Naive thymus-derived CD4-positive, alpha-beta T cell (primary cell): ENCODE data around the gene LCN1. TPM values are rescaled to one million over a fixed set of nuclear protein-coding genes. Genes with fewer than 3 reads are reported as not detected.

Experiments used
- ATAC-seq: fragments of 150-1000 bp; cut with Tn5 transposase; 2 replicates; pipeline ENCODE4 v1.10.0; 2021; ENCODE audit warnings: mild to moderate bottlenecking, moderate library complexity
- CTCF ChIA-PET: fragments of 350-600 bp; sonication (Branson Sonifier 250); formaldehyde crosslinking; loops from one replicate; lab custom pipeline; 2021; ENCODE audit warnings: antibody characterized with exemption; lab: Charles Lee
- POLR2A ChIA-PET: fragments of 350-600 bp; sonication (Branson Sonifier 250); formaldehyde crosslinking; loops from one replicate; lab custom pipeline; 2021; ENCODE audit warnings: antibody characterized with exemption, inconsistent platforms; lab: Charles Lee
- DNase-seq, 9 donors: peaks; one replicate each; pipeline versions ENCODE4 v3.0.0 to v3.0.0-alpha.2; 2020 to 2022; ENCODE audit warnings: mixed read lengths in 1 of 9
- H3K27ac ChIP-seq: one replicate; pipeline ENCODE4 v1.7.0; 2013; ENCODE audit warnings: mild to moderate bottlenecking, low read depth, low read length, moderate library complexity
- H3K27me3 ChIP-seq, 2 donors: one replicate each; pipeline ENCODE4 v1.7.0; 2013; ENCODE audit warnings: low read length in 2 of 2, mild to moderate bottlenecking in 2 of 2, moderate library complexity in 2 of 2; ENCODE audit not compliant: control insufficient read depth in 2 of 2, insufficient read depth in 2 of 2
- H3K36me3 ChIP-seq, 3 experiments: 1 replicate in 2 of 3; 2 replicates in 1 of 3; pipeline ENCODE4 v1.7.0; 2013; ENCODE audit warnings: low read length in 3 of 3, mild to moderate bottlenecking in 3 of 3, moderate library complexity in 1 of 3; ENCODE audit not compliant: insufficient read depth in 3 of 3, control insufficient read depth in 2 of 3
- H3K4me1 ChIP-seq, 2 donors: one replicate each; pipeline ENCODE4 v1.7.0; 2013; ENCODE audit warnings: low read length in 2 of 2, mild to moderate bottlenecking in 2 of 2, moderate library complexity in 1 of 2; ENCODE audit not compliant: control insufficient read depth in 2 of 2, insufficient read depth in 2 of 2
- H3K4me3 ChIP-seq: 2 replicates; pipeline ENCODE4 v1.7.0; 2013; ENCODE audit warnings: mild to moderate bottlenecking, low read length
- H3K9me3 ChIP-seq, 3 experiments: 1 replicate in 2 of 3; 2 replicates in 1 of 3; pipeline ENCODE4 v1.7.0; 2013; ENCODE audit warnings: low read length in 3 of 3; ENCODE audit not compliant: control insufficient read depth in 2 of 3
- H3K27ac Mint-ChIP-seq, 9 donors: one replicate each; pipeline ENCODE4 v1.8.0; 2020 to 2022; ENCODE audit warnings: mixed read lengths in 9 of 9, mild to moderate bottlenecking in 8 of 9, moderate library complexity in 5 of 9, inconsistent platforms in 2 of 9
- H3K27me3 Mint-ChIP-seq, 5 donors: one replicate each; pipeline ENCODE4 v1.8.0; 2021 to 2022; ENCODE audit warnings: mixed read lengths in 5 of 5, mild to moderate bottlenecking in 1 of 5
- H3K36me3 Mint-ChIP-seq, 5 donors: one replicate each; pipeline ENCODE4 v1.8.0; 2020 to 2022; ENCODE audit warnings: mixed read lengths in 5 of 5, mild to moderate bottlenecking in 3 of 5, inconsistent platforms in 1 of 5
- H3K4me1 Mint-ChIP-seq, 7 donors: one replicate each; pipeline ENCODE4 v1.8.0; 2020 to 2022; ENCODE audit warnings: mixed read lengths in 7 of 7, mild to moderate bottlenecking in 3 of 7, inconsistent platforms in 1 of 7
- H3K4me3 Mint-ChIP-seq, 10 donors: one replicate each; pipeline ENCODE4 v1.8.0; 2020 to 2022; ENCODE audit warnings: mild to moderate bottlenecking in 10 of 10, mixed read lengths in 10 of 10, moderate library complexity in 6 of 10, inconsistent platforms in 2 of 10
- H3K9me3 Mint-ChIP-seq, 11 donors: one replicate each; pipeline ENCODE4 v1.8.0; 2020 to 2022; ENCODE audit warnings: mixed read lengths in 11 of 11, mild to moderate bottlenecking in 4 of 11, inconsistent platforms in 1 of 11, moderate library complexity in 1 of 11
- intact Hi-C, 2 donors: fragments of 100-400 bp; cut with micrococcal nuclease; formaldehyde crosslinking; loops; one replicate each; pipeline ENCODE4 v1.15.1; 2023
- polyA plus RNA-seq, 2 donors: library from polyadenylated mRNA; unstranded; fragments of 300-500 nt; fragmentation: Illumina TruSeq; gene quantifications; one replicate each; pipeline ENCODE4 v1.2.3, GENCODE V29; 2021
- total RNA-seq, 6 experiments: library from RNA in 5 of 6; stranded (reverse) in 5 of 6; gene quantifications; 1 replicate in 5 of 6; 2 replicates in 1 of 6; pipeline ENCODE4 v1.2.3 and lab custom pipeline; 2021 to 2026

The LCN1 gene
- total and polyA plus RNA-seq, 7 experiments from 2014 or later: not detected

DNA sequence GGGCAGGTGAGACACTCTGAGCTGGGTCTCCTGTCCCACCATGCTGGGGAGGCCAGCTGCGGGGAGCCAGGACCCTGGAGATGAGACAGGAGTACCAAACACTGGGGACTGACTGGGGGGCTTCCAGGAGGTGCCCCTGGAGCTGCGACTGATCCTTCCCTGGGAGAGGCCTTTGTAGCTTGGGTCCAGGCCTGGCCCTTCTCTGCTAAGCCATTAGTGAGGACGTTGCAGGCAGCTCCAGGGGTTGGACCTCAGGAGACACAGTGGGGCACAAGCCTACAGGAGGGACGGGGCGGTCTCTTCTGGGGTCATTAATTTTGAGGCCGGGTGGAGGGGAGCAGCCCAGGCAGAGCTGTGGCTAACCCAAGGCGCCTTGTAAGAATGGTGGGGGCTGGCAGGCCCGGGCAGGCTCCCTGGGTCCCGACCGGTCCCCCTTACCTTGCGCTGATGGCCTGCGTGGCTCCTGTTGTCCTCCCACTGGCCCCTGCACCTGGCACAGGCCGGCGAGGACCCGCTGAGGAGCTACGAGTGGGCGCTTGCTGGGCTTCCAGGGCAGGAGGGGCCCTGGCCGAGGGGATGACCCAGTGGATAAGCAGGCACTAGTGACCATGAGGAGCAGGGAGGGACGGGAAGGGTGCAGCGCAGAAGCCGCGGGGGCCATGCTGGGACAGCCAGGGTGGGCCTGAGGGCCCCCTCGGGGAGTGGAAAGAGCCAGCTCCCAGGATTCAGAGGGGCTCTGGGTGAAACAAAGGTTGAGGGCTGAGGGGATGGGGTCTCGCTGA is 15.6 kb upstream of the LCN1 start:
- ChIA-PET CTCF (interaction anchor here (1.3 kb wide), 1 partner anchor 16 kb away, joined by 4 read pairs; no protein-coding TSS in a partner anchor), POLR2A (no interaction called here)
- Mint-ChIP-seq H3K36me3 (peaks cover 3 to 23% (median 11%) of the 10 kb centered on the region in 5 donors), H3K9me3 (peaks cover 5 to 22% (median 11%) of the 10 kb centered on the region in 11 donors), H3K27ac (no peak overlapping the region), H3K4me1 (peaks cover 12 to 34% (median 18%) of the 10 kb centered on the region in 7 donors), H3K4me3 (no peak overlapping the region), H3K27me3 (peaks cover 0 to 6% (median 0%) of the 10 kb centered on the region in 5 donors)
- ATAC-seq (no peak), DNase-seq (no peak)
- H3K9me3 ChIP-seq: peaks cover 0 to 12% (median 0%) of the 10 kb centered on the region in 3 experiments
- H3K4me3 ChIP-seq: no peak overlapping the region
- H3K27me3 ChIP-seq: no peaks in the 10 kb centered on the region
- no peak overlapping the region for H3K27ac ChIP-seq
- peaks cover 10 to 14% of the 10 kb centered on the region in 2 donors for H3K4me1 ChIP-seq
- peaks cover 0 to 39% (median 0%) of the 10 kb centered on the region in 3 experiments for H3K36me3 ChIP-seq
- intact Hi-C loops: loop anchor here in 1 of 2 donors (10.0 kb wide), 1 partner anchor 1341 kb away; the partner anchor contains the start of gene RNU6ATAC

DNA sequence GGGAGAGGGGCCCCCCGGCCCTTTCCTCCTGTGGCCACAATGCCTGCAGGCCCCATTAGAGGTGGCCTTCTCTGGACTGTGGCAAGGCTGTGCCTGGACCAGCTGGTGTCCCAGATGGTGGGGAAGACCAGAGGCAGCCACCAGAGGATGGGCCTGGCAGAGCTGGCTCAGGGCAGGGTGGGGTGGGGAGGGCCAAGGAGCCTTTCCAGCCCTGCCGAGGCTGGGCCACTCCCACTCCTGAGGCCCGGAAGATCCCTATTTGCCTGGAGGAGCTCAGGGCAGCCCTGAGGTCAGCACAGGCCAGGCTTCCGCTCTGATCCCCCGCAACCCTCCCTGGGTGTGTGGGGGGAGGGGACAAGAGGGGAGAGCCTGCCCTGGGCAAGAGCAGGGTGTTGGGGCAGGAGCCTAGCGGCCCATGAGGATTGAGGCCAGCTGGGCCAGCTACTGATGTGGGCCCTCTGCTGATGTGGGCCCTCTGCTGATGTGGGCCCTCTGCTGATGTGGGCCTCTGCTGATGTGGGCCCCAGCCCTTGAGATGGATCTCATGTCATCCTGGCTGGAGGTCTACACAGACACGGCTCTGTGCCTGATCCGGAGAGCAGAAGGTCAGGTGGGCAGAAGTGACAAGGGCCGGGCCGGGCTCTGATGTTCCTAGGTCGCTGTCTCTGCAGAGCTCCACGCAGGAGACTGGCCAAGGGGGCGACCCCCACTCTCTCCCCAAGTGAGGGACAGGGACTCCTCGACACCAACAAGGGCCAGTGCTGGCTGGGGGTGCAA is 14.7 kb upstream of the LCN1 start:
- ATAC-seq (no peak), DNase-seq (no peak)
- Mint-ChIP-seq H3K9me3 (peaks cover 5 to 28% (median 11%) of the 10 kb centered on the region in 11 donors), H3K27me3 (peaks cover 0 to 6% (median 0%) of the 10 kb centered on the region in 5 donors), H3K4me3 (no peak overlapping the region), H3K4me1 (peaks cover 11 to 32% (median 19%) of the 10 kb centered on the region in 7 donors), H3K27ac (no peak overlapping the region), H3K36me3 (peaks cover 3 to 23% (median 11%) of the 10 kb centered on the region in 5 donors)
- H3K4me3 ChIP-seq: no peak overlapping the region
- no peaks in the 10 kb centered on the region for H3K27me3 ChIP-seq
- H3K4me1 ChIP-seq: peaks cover 6 to 9% of the 10 kb centered on the region in 2 donors
- H3K9me3 ChIP-seq: peaks cover 0 to 12% (median 0%) of the 10 kb centered on the region in 3 experiments
- no peak overlapping the region for H3K27ac ChIP-seq
- ChIA-PET POLR2A (no interaction called here), CTCF (interaction anchor here (1.3 kb wide), 1 partner anchor 17 kb away, joined by 4 read pairs; no protein-coding TSS in a partner anchor)
- intact Hi-C loops: loop anchor here in 1 of 2 donors (10.0 kb wide), 1 partner anchor 1342 kb away; the partner anchor contains the start of gene RNU6ATAC
- H3K36me3 ChIP-seq: peaks cover 0 to 35% (median 0%) of the 10 kb centered on the region in 3 experiments

DNA sequence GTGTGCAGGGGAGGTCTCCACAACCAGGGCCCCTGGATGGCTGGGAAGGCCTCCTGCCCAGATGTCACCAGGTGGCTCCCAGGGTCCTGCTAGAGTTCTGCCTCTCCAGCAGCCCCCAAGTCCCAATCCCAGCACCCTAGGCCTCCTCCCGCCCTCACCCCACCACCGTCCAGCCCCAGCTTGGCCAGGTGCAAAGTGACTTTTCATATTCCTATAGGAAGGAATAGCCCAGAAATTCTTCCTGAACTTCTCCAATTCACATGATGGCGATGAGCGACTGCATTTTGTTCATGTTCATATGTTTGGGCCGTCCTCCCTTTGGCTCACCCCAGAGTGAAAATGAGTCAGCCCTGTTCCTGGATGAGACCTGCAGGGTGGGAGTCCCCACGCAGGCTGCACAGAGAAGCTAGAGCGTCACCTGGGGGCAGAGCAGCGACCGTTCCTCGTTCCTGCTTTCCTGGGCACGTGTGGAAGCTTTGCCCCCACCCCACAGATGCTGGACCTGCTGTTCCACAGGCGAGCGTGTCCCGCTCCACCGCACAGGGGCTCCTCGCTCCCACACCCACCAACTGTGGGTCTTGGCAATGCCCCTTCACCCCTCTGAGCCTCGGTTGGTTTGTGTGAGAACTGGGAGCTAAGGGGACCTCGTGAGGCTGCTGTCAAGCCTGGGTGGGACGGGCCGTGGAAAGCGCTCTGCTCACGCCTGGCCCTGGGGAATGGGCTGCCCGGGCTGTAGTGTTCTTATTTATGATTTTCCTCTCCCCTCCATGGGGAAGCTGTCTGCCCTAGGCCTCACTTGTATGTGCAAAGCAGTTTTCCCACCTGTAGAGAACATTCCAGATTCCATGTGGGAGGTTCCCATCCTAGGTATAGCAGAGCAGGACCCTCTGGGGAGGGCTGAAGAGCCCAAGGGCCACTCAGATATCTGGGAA is 13.9 kb upstream of the LCN1 start:
- Histone ChIP-seq H3K4me3 (no peak overlapping the region), H3K36me3 (peaks cover 0 to 30% (median 0%) of the 10 kb centered on the region in 3 experiments), H3K27me3 (no peaks in the 10 kb centered on the region), H3K9me3 (peaks cover 0 to 12% (median 0%) of the 10 kb centered on the region in 3 experiments), H3K4me1 (peaks cover 0 to under 1% of the 10 kb centered on the region in 2 donors), H3K27ac (no peak overlapping the region)
- POLR2A ChIA-PET: no interaction called here
- CTCF ChIA-PET: no interaction called here
- Mint-ChIP-seq H3K4me1 (peaks cover 6 to 24% (median 14%) of the 10 kb centered on the region in 7 donors), H3K36me3 (peaks cover 3 to 23% (median 11%) of the 10 kb centered on the region in 5 donors), H3K4me3 (no peak overlapping the region), H3K9me3 (peaks cover 5 to 28% (median 11%) of the 10 kb centered on the region in 11 donors), H3K27ac (no peak overlapping the region), H3K27me3 (peaks cover 0 to 6% (median 0%) of the 10 kb centered on the region in 5 donors)
- no peak for ATAC-seq
- intact Hi-C loops: loop anchor here in 1 of 2 donors (10.0 kb wide), 1 partner anchor 1343 kb away; the partner anchor contains the start of gene RNU6ATAC
- DNase-seq: peak in 1 of 9 donors; percentile 4

DNA sequence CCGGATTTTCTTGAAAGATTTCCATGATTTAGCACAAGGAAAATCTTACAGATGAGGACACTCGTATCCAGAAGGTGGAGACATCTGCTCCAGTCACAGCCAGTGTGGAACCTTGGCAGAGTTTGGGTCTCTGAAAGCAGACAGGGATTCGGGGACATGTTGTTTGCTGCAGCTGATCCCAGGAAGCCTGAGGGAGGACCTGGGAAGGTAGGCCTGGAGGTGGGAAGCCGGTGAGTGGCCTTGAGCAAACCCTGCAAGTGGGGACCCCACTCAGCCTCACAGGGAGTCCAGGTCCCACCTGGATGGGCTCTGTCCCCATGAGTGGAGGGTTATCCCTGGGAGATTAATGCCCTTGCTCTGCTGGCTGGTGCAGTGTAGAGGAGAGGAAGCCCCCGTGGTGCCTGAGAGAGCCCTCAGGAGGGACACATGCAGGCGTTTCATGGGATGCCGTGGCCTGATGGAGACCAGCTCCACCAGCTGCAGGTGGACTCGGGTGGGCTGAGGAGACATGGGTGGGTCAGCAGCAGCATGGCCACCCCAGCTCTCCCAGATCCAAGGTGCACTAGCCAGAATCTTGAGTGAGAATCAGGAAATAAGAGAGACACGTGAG is 12.9 kb upstream of the LCN1 start:
- intact Hi-C loops: loop anchor here in 1 of 2 donors (10.0 kb wide), 1 partner anchor 1344 kb away; the partner anchor contains the start of gene RNU6ATAC
- ATAC-seq (no peak), DNase-seq (no peak)
- H3K27me3 ChIP-seq: no peaks in the 10 kb centered on the region
- ChIA-PET POLR2A (no interaction called here), CTCF (no interaction called here)
- H3K27ac ChIP-seq: no peak overlapping the region
- Mint-ChIP-seq H3K4me3 (no peak overlapping the region), H3K27me3 (peaks cover 0 to 6% (median 0%) of the 10 kb centered on the region in 5 donors), H3K4me1 (peaks cover 4 to 15% (median 10%) of the 10 kb centered on the region in 7 donors), H3K27ac (no peak overlapping the region), H3K36me3 (peaks cover 3 to 16% (median 9%) of the 10 kb centered on the region in 5 donors), H3K9me3 (peaks cover 5 to 28% (median 11%) of the 10 kb centered on the region in 11 donors)
- H3K36me3 ChIP-seq: peaks cover 0 to 20% (median 0%) of the 10 kb centered on the region in 3 experiments
- no peaks in the 10 kb centered on the region for H3K4me1 ChIP-seq
- H3K9me3 ChIP-seq: peaks cover 0 to 12% (median 0%) of the 10 kb centered on the region in 3 experiments
- H3K4me3 ChIP-seq: no peak overlapping the region

DNA sequence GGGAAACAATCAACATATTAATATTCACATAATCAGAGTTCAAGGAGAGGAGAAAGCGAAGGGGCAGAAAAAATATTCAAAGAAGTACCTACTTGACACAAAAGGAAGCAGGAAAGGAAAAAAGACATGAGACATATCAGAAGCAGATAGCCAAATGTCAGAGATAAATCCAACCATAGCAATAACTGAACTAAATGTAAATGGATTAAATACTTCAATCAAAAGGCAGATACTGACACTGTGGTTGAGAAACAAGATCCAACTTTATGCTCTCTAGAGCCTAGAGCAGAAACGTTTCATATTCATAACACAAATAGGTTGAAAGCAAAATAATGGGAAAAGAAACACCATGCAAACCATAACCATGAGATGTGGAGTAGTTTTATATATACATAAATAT is 11.8 kb upstream of the LCN1 start:
- DNase-seq (no peak), ATAC-seq (no peak)
- no peak overlapping the region for H3K27ac Mint-ChIP-seq
- intact Hi-C loops: loop anchor here in 1 of 2 donors (10.0 kb wide), 1 partner anchor 1345 kb away; the partner anchor contains the start of gene RNU6ATAC
- no peaks in the 10 kb centered on the region for H3K4me1 ChIP-seq
- CTCF ChIA-PET: no interaction called here
- H3K9me3 Mint-ChIP-seq: peaks cover 5 to 28% (median 11%) of the 10 kb centered on the region in 11 donors
- no peaks in the 10 kb centered on the region for H3K27me3 ChIP-seq
- peaks cover 0 to 6% (median 0%) of the 10 kb centered on the region in 5 donors for H3K27me3 Mint-ChIP-seq
- H3K4me3 Mint-ChIP-seq: no peak overlapping the region
- H3K27ac ChIP-seq: no peak overlapping the region
- H3K9me3 ChIP-seq: peaks cover 0 to 12% (median 0%) of the 10 kb centered on the region in 3 experiments
- H3K4me3 ChIP-seq: no peak overlapping the region
- POLR2A ChIA-PET: no interaction called here
- H3K4me1 Mint-ChIP-seq: peaks cover 0 to 15% (median 3%) of the 10 kb centered on the region in 7 donors
- peaks cover 3 to 10% (median 8%) of the 10 kb centered on the region in 5 donors for H3K36me3 Mint-ChIP-seq
- H3K36me3 ChIP-seq: peaks cover 0 to 9% (median 0%) of the 10 kb centered on the region in 3 experiments
